Fibroblast of upper back skin (primary cell): ENCODE results near the gene RPS2.
"Not testable (repeated sequence)": the region's sequence is repeated elsewhere in the genome, so short reads cannot be mapped to it uniquely, and the experiment has no call there.

Experiments
- DNase-seq: peaks from one replicate; pipeline ENCODE4 v3.0.0-alpha.2; 2013

RPS2 gene

DNA sequence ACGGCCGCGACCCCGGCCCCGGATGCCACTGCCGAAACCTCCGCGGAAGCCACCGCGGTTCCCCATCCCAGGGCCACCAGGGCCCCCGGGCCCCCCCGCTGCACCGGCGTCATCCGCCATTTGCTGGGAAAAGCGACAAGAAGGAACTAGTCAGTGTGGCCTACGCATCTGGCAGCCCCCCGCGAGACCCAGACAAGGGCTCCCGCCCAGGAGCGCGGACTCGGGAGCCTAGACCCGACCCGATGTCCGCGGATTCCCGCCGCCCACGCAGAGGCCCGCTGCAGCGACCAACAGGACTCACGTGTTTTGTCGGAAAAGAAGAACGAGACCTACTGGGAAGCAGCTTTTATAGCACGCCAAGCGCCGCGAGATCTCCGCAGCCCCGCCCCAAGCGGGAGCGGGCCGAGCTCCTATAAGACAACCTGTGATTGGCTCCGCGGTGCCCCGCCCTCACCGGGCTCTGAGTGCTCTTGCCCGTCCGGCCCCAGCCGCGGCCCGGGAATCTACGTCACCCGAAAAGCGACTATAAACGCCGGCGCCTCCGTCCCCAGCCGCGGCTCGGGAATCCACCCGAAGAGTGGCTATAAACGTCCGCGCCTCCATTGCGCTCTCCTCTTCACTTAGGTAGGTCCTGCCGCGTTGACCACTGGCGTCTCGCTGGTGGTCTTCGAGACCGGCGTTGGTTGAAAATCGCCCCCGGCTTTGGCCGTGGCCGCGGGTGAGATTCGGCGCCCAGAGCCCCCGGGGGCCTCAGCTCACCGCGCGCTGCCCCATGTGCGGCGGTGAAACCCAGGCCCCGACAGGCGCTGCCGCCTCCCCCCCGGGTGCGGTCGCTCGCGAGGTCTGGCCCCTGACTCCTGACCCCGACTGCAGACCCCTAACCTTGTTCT, at the start of gene RPS2:
Gene RPS2 (minus strand): TSS at position 321 of the 890 bp plus-strand sequence. CDS start 201 bp downstream, at position 120.
- peak; percentile 99 for DNase-seq

GRCh38 chr16:2013527-2013926, 48.9 kb upstream of the RPS2 start:
- no peak for DNase-seq

DNA sequence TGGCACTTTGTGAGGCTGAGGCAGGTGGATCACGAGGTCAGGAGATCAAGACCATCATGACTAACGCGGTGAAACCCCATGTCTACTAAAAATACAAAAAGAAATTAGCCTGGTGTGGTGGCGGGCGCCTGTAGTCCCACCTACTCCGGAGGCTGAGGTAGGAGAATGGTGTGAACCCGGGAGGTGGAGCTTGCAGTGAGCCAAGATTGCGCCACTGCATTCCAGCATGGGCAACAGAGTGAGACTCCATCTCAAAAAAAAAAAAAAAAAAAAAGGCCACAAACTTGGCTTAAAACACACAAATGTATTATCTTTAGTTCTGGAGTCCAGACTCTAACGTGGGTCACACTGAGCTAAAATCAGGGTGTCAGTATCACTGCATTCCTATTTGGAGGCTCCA, 47.1 kb upstream of the RPS2 start:
- not testable (repeated sequence) for DNase-seq

GRCh38 chr16:2009791-2010510, 45.3 kb upstream of the RPS2 start, which contains the start of gene ZNF598:
Gene ZNF598 (minus strand): TSS chr16:2009821.
- peak; percentile 85 for DNase-seq

DNA sequence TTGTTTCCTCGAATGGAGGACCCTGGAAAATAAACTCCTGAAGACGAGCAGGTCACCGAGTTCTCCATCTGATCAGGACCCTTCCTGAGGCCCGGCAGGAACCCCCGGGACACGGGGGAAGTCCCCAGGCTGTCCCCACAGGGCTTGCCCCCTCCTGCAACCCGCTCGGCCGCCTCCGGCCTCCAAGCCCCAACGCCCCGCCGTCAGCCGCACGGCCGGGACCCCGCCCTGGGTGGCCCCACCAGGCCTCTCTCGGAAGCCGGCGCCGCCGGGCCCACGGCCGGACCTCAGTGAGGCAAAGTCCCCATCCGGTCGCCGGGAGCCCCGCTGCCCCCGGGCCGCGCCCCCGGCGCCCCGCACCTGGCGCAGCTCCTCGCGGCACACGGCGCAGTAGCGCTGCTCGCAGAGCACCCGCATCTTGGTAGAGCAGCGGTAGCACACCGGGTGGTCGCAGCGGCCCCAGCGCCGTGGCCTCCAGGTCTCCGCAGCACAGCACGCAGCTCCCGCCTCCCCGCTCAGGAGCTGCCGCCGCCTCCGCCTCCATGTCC, 44.6 kb upstream of the RPS2 start:
- DNase-seq, result no peak

GRCh38 chr16:2008631-2009163, 44.1 kb upstream of the RPS2 start:
- DNase-seq, result no peak

- peak; percentile 36 for DNase-seq
Measured at GRCh38 chr16:2008009-2008526, 43.4 kb upstream of the RPS2 start.

DNA sequence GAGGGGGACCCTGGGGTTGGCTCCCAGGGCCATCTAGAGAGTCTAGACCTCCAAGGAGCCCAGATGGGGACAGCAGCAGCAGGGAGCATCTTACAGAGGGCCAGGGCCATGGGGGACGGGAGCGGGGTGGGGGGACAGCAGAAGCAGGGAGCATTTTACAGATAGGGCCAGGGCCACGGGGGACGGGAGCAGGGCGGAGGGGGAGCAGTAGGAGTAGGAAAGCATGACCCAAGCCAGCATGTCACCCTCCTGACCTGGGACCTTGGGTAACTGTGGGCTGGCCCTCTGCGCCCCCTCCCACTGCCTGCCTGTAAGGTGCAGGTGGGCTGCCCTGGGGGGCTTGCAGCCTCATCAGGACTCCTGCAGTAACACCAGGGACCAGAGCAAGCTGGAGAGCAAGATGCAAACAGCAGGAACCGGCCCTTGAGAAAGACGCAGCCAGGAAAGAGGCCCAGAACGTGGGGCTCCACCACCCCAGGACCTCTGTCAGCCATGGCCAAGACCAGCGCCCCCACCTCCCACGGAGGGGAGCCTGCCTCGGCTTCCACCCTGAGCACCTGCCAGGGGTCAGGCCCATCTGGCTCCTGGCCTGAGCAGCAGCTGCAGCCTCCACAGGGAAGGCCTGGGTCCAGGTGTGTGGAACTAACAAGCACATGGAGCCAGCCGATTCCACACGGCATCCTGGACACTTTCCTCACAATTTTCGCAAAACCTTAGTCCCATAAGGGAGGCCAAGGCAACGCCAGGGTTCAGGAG, 42.6 kb upstream of the RPS2 start:
- no peak for DNase-seq

GRCh38 chr16:2006317-2006716, 41.7 kb upstream of the RPS2 start:
- DNase-seq, result no peak

DNA sequence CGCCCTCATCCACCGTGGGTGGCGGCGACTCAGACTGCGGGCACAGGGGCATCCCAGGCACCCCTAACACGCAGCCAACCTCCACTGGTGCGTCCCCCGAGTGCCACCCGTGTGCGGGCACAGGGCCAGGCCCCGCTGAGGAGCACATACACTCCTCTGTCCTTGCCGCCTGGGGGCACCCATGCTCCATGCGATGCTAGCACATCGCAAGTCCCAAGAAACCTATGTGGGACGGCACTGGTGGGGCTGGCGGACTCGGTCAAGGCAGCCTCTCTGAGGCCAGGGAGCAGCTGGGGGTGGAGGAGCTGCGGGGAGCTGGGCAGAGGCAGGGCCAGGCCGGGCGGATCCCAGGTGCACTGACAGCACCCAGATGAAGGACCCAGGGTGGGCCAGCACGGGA, 41.0 kb upstream of the RPS2 start:
- DNase-seq, result no peak

- no peak for DNase-seq
Measured at GRCh38 chr16:2004795-2005517, 40.3 kb upstream of the RPS2 start.

DNA sequence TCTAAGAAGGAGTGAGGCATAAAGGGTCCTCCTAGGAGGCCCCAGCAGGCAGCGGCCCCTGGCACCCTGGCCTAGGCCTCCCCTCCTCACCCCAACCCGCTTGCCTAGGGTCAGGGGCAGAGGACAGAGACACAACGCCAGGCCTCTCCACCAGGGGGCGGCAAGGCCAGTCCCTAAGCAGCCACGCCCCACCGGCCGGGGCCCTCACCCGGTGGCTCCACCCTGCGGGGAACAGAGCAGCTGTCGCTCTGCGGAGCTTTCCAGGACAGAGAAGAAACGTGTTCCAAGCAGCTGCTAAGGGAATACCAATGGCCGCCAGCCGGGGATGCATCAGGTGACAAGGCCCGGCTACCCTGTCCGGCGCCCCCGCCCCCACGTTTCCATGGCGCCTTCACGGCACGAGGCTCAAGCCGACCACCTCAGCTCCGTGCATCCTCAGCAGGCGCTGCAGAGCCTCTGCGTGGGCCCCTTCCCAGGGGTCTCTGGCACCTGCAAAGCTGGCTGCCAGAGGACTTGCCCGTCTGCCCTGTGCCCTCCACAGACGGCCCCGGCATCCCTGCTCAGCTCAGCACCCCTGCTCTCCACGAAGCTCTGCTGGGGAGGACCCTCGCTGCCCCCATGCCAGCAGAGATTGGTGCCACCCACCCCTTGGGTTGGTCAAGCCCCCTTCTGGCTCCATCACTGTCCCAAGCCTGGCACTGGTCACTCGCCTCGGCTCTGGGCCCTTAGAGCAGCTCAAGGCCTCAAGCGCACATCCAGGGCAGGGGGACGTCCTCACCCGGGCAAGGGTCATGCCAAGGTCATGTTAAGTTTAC, 39.4 kb upstream of the RPS2 start:
- DNase-seq, result peak; percentile 74

DNA sequence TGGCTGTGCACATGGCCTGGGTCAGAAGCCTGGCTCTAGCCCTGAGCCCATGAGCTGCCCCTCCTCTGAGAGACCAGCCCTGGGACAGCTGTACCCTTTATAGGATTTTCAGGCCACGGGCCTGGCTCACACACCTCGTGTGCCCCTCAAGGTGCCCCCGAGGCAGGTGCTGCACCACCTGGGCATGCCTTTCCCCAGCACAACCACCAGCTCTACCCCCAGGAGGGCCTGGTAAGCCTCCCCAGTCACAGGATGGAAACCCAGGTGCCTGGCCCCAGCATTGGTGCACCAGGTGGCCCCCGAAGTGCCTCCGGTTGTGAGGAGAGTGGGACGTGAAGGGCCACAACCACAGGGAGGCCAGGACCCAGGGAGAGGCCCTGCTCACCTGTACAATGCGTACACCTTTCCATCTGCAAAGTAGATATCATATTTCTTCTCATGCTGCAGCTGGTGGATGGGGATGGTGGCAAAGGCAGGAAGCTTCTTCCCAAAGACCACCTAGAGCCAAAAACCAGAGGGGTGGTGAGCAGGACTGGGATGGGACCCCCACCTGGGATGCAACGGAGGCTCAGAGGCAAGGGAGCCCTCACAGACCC, 38.7 kb upstream of the RPS2 start:
- no peak for DNase-seq

GRCh38 chr16:2002406-2003230, 38.0 kb upstream of the RPS2 start:
- DNase-seq, result no peak

DNA sequence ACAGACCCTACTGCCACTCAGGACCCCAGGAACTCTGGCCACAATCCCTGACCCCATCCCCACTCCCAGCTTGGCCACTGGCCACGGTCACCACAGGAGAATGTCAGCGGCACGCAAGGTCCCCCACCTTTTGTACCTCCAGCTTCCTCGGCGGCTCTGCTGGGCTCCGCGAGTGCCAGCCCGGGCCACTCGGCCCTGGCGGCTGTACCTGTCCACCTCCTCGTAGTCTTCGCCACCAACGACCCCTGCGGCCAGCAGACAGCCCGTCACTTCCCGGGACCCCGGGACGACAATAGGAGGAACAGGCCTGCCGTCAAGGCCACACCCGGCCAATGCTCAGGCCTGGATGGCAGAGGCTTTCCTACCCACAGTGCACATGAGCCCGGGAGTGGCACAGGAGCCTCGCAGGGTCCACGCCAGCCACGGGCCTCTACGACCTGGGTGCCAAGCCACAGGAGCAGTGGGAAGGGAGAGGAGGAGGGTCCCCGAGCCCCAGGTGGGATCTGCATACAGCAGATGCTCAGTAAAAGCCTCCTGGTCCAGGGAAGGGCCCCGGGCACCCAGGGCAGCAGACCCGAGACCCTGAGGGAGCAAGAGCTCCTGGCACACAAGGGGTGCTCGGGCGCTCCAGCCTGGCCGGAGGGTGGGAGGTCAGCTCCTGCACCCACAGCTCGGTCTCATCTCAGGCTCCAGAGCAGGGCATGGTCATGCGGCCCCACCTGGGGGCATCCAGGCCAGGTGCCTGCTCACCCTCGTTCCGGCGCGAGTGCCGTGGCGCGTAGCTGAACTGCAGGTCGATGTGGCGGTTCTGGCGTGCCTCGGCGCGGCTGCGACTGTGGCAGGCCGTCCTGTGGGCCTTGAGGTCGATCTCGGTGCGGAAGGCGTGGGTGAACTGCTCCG, 37.1 kb upstream of the RPS2 start:
- DNase-seq, result no peak

DNA sequence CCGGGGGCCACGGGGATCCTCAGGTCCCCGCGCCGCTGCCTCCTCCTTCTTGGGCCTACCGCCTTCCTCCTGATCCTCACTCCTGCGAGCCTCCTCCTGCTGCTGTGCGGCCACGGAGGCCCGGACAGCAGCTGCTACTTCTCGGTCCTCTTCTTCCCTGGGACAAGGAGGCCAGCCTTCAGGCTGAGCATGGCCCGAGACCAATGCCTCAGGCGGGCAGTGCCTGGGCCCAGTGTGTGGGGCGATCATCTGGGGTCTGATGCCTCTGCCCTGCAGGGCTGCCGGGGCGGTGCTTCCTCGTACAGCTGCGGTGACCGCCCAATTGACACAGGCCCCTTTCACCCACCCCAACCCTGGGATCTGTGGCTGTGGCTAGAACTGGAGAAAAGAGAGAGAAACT, 36.4 kb upstream of the RPS2 start:
- no peak for DNase-seq

DNA sequence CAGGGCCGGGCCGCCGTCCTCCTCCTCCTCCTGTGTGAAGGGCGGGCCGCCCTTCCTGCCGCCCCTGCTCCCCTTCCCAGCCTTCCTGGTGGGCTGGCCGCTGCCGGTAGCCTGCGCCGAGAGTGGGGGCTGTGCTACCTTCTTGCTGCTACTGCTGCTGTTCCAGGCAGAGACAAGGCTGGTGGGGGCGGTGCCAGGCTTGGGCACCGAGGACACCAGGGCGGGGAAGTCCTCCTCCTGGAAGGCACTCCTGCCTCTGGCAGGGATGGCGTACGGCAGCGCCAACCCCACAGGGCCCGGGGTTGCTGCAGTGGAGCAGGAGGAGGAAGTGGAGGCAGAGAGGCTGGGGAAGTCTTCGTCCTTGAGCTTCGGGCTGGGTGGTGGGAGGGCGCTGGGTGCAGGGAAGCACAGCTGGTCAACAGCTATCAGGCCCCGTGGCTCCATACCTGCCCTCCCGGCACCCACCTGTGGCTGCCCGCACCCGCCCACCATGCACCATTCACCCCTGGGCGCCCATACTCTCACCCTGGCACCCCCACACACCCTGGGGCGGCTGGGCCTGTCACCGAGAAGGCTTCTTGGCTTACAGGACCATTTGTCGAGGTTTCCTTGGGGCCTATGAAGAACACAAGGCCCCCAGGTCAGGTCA, 35.4 kb upstream of the RPS2 start:
- no peak for DNase-seq
